ENCODE measurements around the gene ULK3. TPM values are rescaled to one million over a fixed set of nuclear protein-coding genes. Genes with fewer than 3 reads are reported as not detected.
A peak's percentile ranks its signal among the peaks of the same experiment; 100 is the strongest.

The ULK3 gene
- total and polyA plus RNA-seq, 11 donors = 22.6 to 39.3 (median 29.3) TPM

DNA sequence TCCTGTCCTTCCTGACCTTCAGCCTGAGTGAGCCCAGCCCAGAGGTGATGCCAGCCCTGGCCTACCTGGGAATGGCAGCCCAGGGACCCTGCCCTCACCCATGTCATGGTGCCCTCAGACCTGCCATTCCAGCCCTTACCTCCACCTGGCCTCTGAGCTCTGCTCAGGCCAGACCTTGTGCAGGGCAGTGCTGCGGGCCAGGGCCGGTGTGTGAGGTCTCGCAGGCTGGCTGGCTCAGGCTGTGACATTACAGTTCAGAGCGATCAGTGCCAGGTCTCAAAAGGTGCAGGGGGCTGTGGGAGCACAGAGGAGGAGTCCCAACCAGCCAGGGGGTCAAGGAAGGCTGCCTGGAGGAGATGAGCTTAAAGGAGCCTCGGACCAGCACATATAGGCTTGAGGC is 22.9 kb downstream of the ULK3 start:
- TF ChIP-seq, protein P1, sequence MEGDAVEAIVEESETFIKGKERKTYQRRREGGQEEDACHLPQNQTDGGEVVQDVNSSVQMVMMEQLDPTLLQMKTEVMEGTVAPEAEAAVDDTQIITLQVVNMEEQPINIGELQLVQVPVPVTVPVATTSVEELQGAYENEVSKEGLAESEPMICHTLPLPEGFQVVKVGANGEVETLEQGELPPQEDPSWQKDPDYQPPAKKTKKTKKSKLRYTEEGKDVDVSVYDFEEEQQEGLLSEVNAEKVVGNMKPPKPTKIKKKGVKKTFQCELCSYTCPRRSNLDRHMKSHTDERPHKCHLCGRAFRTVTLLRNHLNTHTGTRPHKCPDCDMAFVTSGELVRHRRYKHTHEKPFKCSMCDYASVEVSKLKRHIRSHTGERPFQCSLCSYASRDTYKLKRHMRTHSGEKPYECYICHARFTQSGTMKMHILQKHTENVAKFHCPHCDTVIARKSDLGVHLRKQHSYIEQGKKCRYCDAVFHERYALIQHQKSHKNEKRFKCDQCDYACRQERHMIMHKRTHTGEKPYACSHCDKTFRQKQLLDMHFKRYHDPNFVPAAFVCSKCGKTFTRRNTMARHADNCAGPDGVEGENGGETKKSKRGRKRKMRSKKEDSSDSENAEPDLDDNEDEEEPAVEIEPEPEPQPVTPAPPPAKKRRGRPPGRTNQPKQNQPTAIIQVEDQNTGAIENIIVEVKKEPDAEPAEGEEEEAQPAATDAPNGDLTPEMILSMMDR (IDR thresholded peaks at IDR 0.05) = no peak
- no peak for TF ChIP-seq POLR2A (IDR thresholded peaks at IDR 0.05)
- intact Hi-C loops (cut with DNase I) = no loop called here
- ATAC-seq = no peak
- Histone ChIP-seq H3K9me3 (no peaks in the 10 kb centered on the region), H3K36me3 (no peaks in the 10 kb centered on the region), H3K4me1 (peaks cover 0 to 14% (median 0%) of the 10 kb centered on the region in 12 donors), H3K27ac (no peak overlapping the region), H3K4me3 (no peak overlapping the region), H3K27me3 (no peaks in the 10 kb centered on the region)
- no peak for DNase-seq
- WGBS, 4 donors = 87 to 92% (median 89%) methylated on average over 5 of the region's 5 CpGs

DNA sequence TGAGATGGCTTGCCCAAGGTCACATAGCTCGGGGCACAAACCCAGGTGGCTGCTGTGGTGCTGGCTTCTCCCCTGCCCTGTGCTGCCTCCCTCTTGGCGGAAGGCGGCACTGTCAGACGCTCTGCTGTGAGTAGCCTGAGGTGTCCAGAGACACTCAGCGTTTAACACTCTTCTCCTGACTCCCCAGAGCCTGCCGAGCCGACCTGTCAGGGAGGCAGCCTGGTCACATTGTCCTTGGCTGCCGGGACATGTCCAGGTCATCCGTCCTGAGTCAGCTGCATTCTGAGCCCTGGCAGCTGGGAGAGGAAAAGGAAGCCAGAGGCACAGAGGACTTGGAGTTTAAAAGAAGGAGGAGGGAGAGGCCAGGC is 25.6 kb downstream of the ULK3 start:
- ATAC-seq (peak; percentile 73 to 88 (median 83)), DNase-seq (peak in 4 of 5 donors; percentile 41 to 87 (median 64))
- Histone ChIP-seq H3K4me1 (peaks cover 0 to 22% (median 0%) of the 10 kb centered on the region in 12 donors), H3K27ac (peak overlapping the region in 11 of 12 donors; percentile 15 to 81 (median 73)), H3K9me3 (no peaks in the 10 kb centered on the region), H3K4me3 (no peak overlapping the region), H3K27me3 (no peaks in the 10 kb centered on the region), H3K36me3 (no peaks in the 10 kb centered on the region)
- 12 to 22% (median 20%) methylated on average over 9 of the region's 9 CpGs for WGBS, 4 donors
- intact Hi-C loops (cut with DNase I) = no loop called here
- TF ChIP-seq POLR2A (IDR thresholded peaks at IDR 0.05) = no peak
- TF ChIP-seq, protein P1 (IDR thresholded peaks at IDR 0.05) = peak in 8 of 12 donors; percentile 17 to 48 (median 30)

DNA sequence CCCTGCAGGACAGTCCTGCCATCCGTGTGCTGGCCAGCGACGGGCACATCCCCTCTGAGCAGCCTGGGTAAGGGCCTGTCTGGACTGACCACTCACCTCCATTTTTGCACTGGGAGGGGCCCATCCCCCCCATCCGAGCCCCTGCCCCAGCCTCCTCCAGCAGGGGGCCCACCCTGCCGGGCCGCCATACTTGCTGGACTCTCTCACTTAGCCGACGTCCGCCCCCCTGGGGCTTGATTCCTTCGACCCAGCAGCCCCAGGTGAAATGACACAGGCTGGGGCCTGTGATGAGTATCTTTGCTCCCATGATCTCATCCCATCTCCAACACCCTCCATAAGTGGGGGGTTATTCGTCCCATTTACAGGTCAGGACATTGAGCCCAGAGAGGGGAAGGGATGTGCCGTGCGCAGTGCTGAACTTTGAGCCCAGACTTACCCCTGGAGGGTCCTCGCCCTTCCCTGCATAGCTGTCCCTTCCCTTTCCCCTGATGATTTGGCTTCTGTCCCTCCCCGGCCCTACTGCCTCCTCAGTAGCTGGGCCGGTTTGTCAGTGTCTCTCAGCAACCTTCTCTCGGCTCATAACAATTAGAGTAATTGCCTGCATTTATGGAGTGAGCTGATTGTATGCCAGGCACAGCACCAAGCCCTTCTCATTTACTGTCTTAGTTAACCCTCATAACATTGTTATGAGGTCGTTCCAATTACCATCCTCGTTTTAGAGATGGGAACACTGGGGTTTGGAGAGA is 26.2 kb downstream of the ULK3 start:
- H3K27me3 ChIP-seq = no peaks in the 10 kb centered on the region
- ATAC-seq = peak in 2 of 4 donors; percentile 2 to 5
- WGBS, 4 donors = 48 to 61% (median 54%) methylated on average over 11 to 19 of the region's 19 CpGs
- H3K36me3 ChIP-seq = no peaks in the 10 kb centered on the region
- intact Hi-C loops (cut with DNase I) = no loop called here
- no peak for DNase-seq
- H3K9me3 ChIP-seq = no peaks in the 10 kb centered on the region
- peaks cover 0 to 22% (median 0%) of the 10 kb centered on the region in 12 donors for H3K4me1 ChIP-seq
- peak overlapping the region in 10 of 12 donors; percentile 15 to 81 (median 74) for H3K27ac ChIP-seq
- TF ChIP-seq, protein P1 (IDR thresholded peaks at IDR 0.05) = no peak
- no peak for TF ChIP-seq POLR2A (IDR thresholded peaks at IDR 0.05)
- no peak overlapping the region for H3K4me3 ChIP-seq

DNA sequence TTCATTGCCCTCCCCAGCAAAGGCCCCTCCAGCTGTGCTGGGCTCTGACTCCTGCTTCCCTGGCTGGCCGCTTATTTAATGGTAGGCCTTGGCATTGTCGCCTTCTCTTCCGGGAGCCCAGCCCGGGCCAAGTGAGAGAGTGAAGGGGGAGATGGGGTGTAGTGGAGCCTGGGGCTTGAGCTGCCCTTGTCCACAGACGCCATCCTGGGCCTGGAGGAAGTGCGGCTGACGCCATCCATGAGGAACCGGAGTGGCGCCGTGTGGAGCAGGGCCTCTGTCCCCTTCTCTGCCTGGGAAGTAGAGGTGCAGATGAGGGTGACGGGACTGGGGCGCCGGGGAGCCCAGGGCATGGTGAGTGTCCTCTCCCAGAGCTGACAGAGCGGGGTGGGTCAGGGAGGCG is 27.0 kb downstream of the ULK3 start:
- DNase-seq = no peak
- no peak for TF ChIP-seq POLR2A (IDR thresholded peaks at IDR 0.05)
- TF ChIP-seq, protein P1 (IDR thresholded peaks at IDR 0.05) = no peak
- no peak overlapping the region for H3K4me3 ChIP-seq
- intact Hi-C loops (cut with DNase I) = no loop called here
- no peaks in the 10 kb centered on the region for H3K36me3 ChIP-seq
- H3K27ac ChIP-seq = peak overlapping the region in 6 of 12 donors; percentile 20 to 81 (median 66)
- WGBS, 4 donors = 87 to 94% (median 90%) methylated on average over 10 to 15 of the region's 15 CpGs
- no peaks in the 10 kb centered on the region for H3K9me3 ChIP-seq
- no peak for ATAC-seq
- H3K27me3 ChIP-seq = no peaks in the 10 kb centered on the region
- peaks cover 0 to 22% (median 0%) of the 10 kb centered on the region in 12 donors for H3K4me1 ChIP-seq

Measured in heart left ventricle (tissue), 16 donors.